HG03571 (cell line): ENCODE data around the gene PRKAB1.
A peak's percentile ranks its signal among the peaks of the same experiment; 100 is the strongest.

Source experiments
- ATAC-seq: cut with Tn5 transposase; IDR thresholded peaks from one replicate; pipeline ENCODE4 v1.9.1; 2021; ENCODE audit not compliant: unreplicated experiment

Gene PRKAB1

DNA sequence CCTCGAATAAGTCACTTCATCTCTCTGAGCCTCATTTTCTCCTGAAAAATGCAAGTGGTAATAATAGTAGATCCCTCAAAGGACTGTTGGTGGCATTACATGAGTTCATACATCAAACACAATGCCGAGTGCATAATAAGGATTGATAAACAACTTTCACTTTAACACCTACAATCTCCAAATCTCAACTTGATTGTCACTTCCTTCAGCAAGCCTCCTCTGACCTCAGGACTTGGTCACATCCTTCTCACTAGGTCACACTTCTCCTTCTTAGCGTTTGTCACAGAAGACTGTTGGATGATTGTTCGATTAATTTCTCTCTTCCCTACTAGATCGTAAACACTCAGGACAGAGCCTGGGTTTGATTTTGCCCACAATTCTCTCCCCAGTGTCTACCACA is 7.9 kb upstream of the PRKAB1 start:
- no peak for ATAC-seq

GRCh38 chr12:119661882-119662281 is 6.1 kb upstream of the PRKAB1 start:
- no peak for ATAC-seq

DNA sequence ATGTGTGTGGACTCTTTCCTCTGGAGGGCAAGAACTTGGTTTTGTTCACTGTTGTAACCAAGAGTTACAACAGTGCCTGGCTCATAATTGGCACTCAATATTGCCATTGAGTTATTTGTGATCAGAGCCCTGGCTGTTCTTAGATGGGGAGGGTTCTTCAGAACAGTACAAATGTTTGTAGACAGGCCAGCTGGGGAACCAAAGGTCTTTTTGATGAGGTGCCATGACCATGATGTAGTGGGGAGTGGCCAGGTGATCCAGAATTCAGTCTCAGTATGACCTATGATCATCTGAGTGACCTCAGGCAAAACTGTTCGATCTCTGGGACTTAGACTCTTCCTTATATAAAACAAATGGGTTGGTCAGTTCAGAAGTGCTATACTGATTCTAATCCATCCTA is 3.3 kb upstream of the PRKAB1 start:
- ATAC-seq, result no peak

DNA sequence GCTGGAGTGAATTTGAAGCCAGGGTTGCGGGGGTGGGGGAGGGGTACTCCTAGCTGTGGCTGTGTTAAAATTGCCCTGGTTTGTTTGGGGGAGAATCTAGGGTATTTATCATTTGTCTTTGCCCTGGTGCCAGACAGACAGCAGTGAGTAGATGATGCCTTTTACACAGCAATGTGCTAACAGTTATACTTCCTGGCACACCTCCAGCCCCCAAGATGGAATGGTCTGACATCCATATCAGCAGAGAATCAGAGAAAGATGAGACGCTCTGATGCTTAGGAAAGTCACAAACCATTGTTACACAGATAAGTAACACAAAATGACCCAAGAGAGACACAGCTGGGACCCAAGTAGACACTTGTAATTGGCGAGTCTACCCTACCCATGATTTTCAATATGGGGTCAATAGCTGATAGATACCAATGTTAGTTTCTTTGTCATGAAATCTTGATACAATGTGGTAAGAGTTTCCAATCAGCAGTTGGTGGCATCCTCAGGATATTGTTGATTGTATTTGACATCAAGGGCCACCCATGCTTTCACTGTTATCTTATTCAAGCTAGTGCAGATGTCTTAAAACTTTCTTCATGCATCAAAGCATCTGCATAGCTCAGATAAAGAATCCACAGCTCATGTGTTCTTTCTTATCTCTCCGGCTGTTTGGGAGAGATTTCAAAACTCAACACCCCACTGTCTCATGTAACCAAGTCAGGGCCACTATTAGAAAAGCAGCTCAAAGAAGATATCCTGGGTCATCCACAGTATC is 2.6 kb upstream of the PRKAB1 start:
- no peak for ATAC-seq

- ATAC-seq, result no peak
Observed at GRCh38 chr12:119666226-119666795, 1.6 kb upstream of the PRKAB1 start.

GRCh38 chr12:119666900-119667576 is 895 bp upstream of the PRKAB1 start:
- ATAC-seq, result peak; percentile 7

- ATAC-seq, result no peak
Observed at GRCh38 chr12:119668324-119668841, 450 bp downstream of the PRKAB1 start.

- ATAC-seq, result no peak
Observed at GRCh38 chr12:119669744-119670472, 2.0 kb downstream of the PRKAB1 start.

- no peak for ATAC-seq
Observed at GRCh38 chr12:119671070-119671469, 3.1 kb downstream of the PRKAB1 start.

DNA sequence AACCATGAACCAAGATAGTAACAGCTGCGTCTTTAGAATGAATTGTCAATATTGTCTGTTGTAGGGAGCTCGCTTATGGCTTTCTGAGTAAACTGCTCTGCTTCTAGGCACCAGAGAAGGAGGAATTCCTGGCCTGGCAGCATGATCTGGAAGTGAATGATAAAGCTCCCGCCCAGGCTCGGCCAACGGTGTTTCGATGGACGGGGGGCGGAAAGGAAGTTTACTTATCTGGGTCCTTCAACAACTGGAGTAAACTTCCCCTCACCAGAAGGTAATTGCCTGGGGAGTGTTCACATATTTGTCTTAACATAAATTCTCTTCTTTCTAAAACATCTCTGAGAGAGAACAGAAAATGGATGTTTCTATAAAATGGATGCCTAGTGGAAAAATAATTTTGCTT is 4.3 kb downstream of the PRKAB1 start:
- no peak for ATAC-seq

GRCh38 chr12:119673634-119674033 is 5.7 kb downstream of the PRKAB1 start:
- ATAC-seq, result no peak

GRCh38 chr12:119674560-119674959 is 6.6 kb downstream of the PRKAB1 start:
- ATAC-seq, result no peak

GRCh38 chr12:119676022-119676421 is 8.1 kb downstream of the PRKAB1 start:
- ATAC-seq, result no peak

- no peak for ATAC-seq
Observed at GRCh38 chr12:119676573-119676972, 8.6 kb downstream of the PRKAB1 start.

DNA sequence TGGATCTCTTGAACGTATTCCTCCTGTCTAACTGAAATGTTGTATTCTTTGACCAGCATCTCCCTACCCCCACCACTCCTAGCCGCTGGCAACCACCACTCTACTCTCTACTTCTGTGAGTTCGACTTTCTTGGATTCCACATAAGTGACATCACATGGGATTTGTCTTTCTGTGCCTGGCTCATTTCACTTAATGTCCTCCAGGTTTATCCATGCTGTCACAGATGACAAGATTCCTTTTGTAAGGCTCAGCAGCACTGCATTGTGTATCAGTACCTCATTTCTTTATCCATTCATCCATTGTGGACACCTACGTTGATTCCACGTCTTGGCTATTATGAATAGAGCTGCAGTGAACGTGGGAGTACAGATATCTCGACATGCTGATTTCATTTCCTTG is 10.5 kb downstream of the PRKAB1 start:
- ATAC-seq, result no peak

- ATAC-seq, result no peak
Observed at GRCh38 chr12:119679081-119679480, 11.1 kb downstream of the PRKAB1 start.

DNA sequence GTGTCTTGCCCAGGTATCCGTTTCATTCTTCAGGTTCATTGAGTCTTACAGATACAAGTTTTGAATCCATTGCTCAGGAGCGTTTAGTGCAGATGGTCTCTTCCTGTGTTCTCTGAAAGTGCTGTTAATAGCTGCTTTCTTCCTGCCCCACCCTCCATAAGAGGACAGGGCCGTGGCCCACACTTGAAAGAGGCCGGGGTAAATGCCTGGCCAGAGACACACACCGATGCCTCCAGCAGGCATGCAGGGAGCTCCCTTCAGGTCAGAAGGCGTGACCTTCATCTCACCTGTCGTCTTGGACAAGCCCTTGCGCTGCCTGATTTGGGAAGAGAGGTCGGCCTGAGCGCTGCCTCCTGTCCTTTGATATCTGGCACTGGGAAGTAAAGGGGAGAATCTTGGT is 11.6 kb downstream of the PRKAB1 start:
- ATAC-seq, result no peak

GRCh38 chr12:119681111-119681510 is 13.2 kb downstream of the PRKAB1 start:
- ATAC-seq, result no peak

- ATAC-seq, result peak; percentile 43
Observed at GRCh38 chr12:119681728-119682638, 14.1 kb downstream of the PRKAB1 start.

DNA sequence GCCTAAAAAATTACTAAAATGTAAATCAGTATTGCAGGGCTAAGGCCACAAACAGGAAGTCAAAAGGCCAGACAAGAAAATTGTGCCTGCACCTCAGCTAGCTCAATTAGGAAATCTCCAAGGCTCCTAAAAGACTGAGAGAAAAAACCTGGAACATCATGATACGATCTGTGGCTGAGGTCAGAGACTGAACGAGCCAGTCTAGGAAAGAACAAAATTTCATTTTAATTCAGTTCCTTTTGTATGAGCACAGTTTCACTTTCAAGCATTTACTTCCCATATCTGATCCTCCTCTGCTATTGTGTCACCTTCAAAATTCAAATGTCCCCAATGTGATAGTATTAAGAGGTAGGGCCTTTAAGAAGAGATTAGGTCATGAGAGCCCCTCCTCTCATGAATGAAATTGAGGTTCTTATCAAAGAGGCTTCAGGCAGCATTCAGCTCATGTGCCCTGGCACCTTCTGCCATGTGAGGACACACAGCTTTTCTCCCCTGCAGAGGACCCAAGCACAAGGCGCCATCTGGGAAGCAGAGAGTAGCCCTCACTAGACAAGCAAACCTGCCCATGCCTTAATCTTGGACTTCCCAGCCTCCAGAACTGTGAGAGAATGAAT is 14.8 kb downstream of the PRKAB1 start:
- ATAC-seq, result peak; percentile 43
